NCI-H82 (cell line): ENCODE data around the gene USP28.

Source experiments
- DNase-seq: peaks from one replicate; lab custom pipeline; 2025; lab: John Stamatoyannopoulos, UW

Gene USP28

GRCh38 chr11:113876798-113877669 lies 1.7 kb upstream of the USP28 start:
- peak; percentile 28 for DNase-seq

- DNase-seq: peak; percentile 56
Measured at GRCh38 chr11:113876074-113876797, 864 bp upstream of the USP28 start.

DNA sequence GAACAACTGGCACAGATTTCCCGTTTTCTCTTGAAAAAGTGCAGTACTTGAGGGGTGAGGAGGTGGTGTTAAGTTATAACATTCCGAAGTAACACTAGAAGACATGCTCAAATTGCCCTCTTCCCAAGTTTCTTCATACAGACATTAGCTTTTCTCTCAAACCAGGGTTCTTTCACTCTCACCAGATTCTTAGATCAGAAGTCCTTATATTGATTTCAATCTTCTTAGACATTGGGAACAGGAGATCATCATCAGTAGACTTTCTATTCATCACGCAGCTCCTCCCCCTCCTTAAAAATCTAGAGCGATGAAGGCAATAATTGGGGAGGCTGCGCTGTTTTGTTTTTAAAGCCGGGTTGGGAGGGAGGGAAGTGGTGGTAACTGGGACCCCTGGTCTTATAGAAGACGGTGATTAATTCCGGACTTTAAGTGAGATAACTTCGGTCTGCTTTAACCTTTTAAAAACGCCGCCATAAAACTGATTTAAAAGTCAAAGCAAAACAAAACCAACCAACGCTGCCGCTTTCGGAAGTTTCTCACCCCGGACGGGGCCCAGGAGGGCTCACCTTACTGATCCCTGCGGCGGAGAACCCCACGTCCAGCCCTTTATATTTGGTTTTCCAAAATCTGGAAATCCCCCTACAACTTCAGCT lies 665 bp downstream of the USP28 start:
- DNase-seq: peak; percentile 40

GRCh38 chr11:113874096-113874495 lies 1.3 kb downstream of the USP28 start:
- no peak for DNase-seq

DNA sequence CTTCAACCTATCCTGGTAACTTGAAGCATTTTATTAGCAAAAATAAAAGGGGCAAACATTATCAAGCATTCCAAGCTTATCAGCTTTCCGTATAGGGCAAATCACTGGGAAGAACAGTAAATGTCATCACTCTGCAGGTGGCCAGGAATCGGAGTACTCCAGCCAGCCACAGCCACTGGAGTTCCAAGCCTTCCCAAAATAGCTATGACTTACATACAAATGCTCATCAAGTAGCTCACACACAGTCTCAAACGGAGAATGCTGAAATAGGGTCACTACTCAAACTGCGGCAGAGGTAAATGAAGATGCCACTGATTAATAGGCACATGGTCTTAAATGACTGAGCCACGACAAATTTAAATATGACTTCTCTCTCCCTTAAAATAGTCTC lies 2.1 kb downstream of the USP28 start:
- peak; percentile 10 for DNase-seq

- DNase-seq: no peak
Measured at GRCh38 chr11:113871336-113871735, 4.0 kb downstream of the USP28 start.

GRCh38 chr11:113867843-113868503 lies 7.4 kb downstream of the USP28 start:
- no peak for DNase-seq

DNA sequence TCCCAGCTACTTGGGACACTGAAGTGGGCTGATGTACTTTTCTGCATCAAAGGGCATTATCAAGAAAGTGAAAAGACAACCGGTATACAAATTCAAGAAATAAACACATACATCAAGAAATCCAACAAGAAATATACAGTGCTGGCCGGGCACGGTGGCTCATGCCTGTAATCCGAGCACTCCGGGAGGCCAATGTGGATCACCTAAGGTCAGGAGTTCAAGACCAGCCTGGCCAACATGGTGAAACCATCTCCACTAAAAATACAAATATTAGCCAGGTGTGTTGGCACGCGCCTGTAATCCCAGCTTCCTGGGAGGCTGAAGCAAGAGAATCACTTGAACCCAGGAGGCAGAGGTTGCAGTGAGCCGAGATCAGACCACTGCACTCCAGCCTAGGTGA lies 9.5 kb downstream of the USP28 start:
- DNase-seq: no peak

GRCh38 chr11:113864410-113864809 lies 11.0 kb downstream of the USP28 start:
- no peak for DNase-seq

GRCh38 chr11:113862435-113862834 lies 12.9 kb downstream of the USP28 start:
- DNase-seq: peak; percentile 84

DNA sequence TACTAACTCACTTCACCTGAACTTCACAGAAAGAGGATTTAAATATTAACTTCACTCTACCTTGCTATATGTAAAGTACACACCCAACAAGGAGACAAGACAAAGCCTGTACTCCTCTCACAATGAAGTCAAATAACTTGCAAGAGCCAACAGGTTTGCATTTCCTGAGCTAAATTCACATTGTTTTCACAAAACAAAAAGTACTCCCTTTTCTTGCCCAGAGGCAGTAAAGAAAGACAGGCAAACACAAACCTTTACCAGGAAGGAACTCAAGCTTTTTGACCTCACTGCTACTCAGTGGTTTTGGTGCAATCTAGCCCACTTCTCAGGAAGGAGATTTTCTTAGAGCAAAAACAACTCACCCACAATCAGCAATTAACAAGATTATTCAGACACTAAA lies 15.7 kb downstream of the USP28 start:
- no peak for DNase-seq

DNA sequence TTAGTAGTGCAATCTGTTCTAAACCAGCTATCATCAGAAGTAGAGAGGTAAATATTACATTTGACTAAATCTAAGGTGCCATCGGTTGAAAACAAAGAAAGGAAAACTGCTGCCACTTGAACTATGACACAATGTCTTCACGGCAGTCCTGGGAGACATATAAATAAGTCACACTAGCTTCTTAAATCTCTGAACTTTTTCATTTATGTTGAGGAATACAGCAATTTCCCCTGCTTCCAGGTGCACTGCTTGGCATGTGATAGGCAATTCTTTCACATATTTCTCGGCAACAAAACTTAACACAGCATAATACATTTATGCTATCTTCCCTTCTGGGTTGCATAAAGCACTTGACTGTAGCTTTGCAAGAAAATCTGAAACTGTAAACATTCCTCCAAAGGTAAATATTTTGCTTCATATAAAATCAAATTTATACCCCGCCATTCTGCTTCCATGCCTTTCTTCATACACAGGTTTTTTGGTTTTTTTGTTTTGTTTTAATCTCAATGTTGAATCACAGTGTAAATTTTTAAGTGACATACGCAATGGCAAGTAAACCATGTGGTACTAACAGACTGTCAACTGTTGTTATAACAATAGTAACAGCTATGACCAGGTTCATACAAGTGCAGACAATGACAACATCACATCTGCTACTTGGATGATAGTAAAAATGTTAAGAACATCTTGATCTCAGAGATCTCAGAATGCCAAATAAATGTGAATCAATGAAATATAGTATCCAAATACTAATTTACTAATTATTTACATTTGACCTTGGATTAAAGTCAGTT lies 18.2 kb downstream of the USP28 start:
- DNase-seq: no peak

GRCh38 chr11:113855803-113856202 lies 19.6 kb downstream of the USP28 start:
- DNase-seq: no peak

DNA sequence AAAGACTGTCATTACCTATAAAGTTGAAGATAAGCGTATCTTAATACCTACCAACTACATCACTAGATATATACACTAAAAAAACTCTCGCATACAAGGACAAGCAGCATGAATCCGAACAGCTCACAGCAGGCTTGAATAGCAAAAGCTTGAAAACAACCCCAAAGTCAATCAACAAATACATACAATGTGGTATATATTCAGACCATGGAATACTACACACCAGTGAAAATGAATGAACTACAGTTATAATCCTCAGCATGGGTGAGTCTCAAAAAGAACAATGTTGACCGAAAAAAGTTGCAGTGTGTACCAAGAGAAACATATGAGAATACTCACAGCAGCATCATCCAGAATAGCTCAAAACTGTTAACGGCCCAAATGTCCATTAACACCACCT lies 25.2 kb downstream of the USP28 start:
- DNase-seq: no peak

- DNase-seq: no peak
Measured at GRCh38 chr11:113849713-113850112, 25.7 kb downstream of the USP28 start.

GRCh38 chr11:113847580-113847979 lies 27.8 kb downstream of the USP28 start:
- no peak for DNase-seq

GRCh38 chr11:113847111-113847510 lies 28.3 kb downstream of the USP28 start:
- no peak for DNase-seq

DNA sequence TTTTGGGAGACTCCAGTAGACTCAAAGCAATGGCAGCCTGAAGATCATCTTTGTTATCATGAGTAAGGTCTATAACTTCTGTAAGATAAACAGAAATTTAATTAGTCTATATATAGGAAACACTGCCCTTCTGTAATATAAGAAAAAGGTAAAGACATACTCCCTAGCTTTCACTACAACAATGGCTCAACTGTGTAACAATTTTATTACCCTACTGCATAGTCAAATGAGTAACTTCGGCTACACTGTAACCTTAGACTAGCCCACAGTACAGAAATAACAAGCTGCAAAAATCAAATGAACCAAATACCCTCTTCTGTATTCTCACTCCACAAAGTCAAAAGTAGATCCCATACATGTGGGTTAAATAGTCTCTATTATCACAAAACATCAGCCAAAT lies 33.7 kb downstream of the USP28 start:
- no peak for DNase-seq

GRCh38 chr11:113840932-113841664 lies 34.3 kb downstream of the USP28 start:
- no peak for DNase-seq

- no peak for DNase-seq
Measured at GRCh38 chr11:113839842-113840241, 35.5 kb downstream of the USP28 start.

GRCh38 chr11:113838005-113838404 lies 37.4 kb downstream of the USP28 start:
- DNase-seq: no peak
